T-cell (primary cell): ENCODE results near the gene KMO. TPM values are rescaled to one million over a fixed set of nuclear protein-coding genes. Genes with fewer than 3 reads are reported as not detected.

Source experiments
- ATAC-seq, 4 experiments: fragments of 200-7000 bp in 3 of 4; fragments of 150-1000 bp in 1 of 4; cut with Tn5 transposase; replicated peaks in 1 of 4; 1 replicate in 3 of 4; 2 replicates in 1 of 4; pipeline ENCODE4 v1.10.0; 2021; ENCODE audit warnings: moderate library complexity in 3 of 4, mild to moderate bottlenecking in 2 of 4, moderate number of reproducible peaks in 1 of 4
- CTCF ChIA-PET, 2 donors: fragments of 300-600 bp; sonication (Branson Sonifier 250); formaldehyde crosslinking; loops; one replicate each; lab custom pipeline; 2022; ENCODE audit warnings: antibody characterized with exemption in 2 of 2; lab: Charles Lee
- POLR2A ChIA-PET, 2 donors: fragments of 300-600 bp; sonication (Branson Sonifier 250); formaldehyde crosslinking; loops; one replicate each; lab custom pipeline; 2022; ENCODE audit warnings: antibody characterized with exemption in 2 of 2; lab: Charles Lee
- DNase-seq, 35 experiments: peaks; one replicate each; pipeline versions ENCODE4 v3.0.0 to v3.0.0-alpha.2; 2013 to 2023
- H3K27ac ChIP-seq: one replicate; pipeline ENCODE4 v1.5.1; 2013; ENCODE audit warnings: low read length
- H3K27me3 ChIP-seq, 2 experiments: replicated peaks in 1 of 2; 1 replicate in 1 of 2; 2 replicates in 1 of 2; pipeline versions ENCODE4 v1.6.1 to v1.7.0; 2013; ENCODE audit warnings: low read length in 1 of 2, mixed read lengths in 1 of 2; ENCODE audit not compliant: control insufficient read depth in 2 of 2, insufficient read depth in 2 of 2; ENCODE audit errors: extremely low read depth in 1 of 2
- H3K36me3 ChIP-seq, 2 donors: 1 replicate in 1 of 2; 2 replicates in 1 of 2; pipeline versions ENCODE4 v1.6.1 to v1.7.0; 2013; ENCODE audit warnings: low read length in 1 of 2; ENCODE audit not compliant: control insufficient read depth in 2 of 2, insufficient read depth in 1 of 2; ENCODE audit errors: extremely low read depth in 1 of 2
- H3K4me1 ChIP-seq, 2 experiments: 1 replicate in 1 of 2; 2 replicates in 1 of 2; pipeline versions ENCODE4 v1.6.1 to v1.7.0; 2013; ENCODE audit warnings: low read length in 2 of 2, mixed read lengths in 1 of 2; ENCODE audit not compliant: insufficient read depth in 2 of 2, control insufficient read depth in 1 of 2; ENCODE audit errors: extremely low read depth in 1 of 2
- H3K4me3 ChIP-seq, 2 donors: 1 replicate in 1 of 2; 2 replicates in 1 of 2; pipeline versions ENCODE4 v1.5.1 to v1.7.0; 2013; ENCODE audit warnings: mild to moderate bottlenecking in 2 of 2, low read length in 1 of 2, moderate library complexity in 1 of 2; ENCODE audit not compliant: control insufficient read depth in 1 of 2; ENCODE audit errors: extremely low read depth in 1 of 2
- H3K9me3 ChIP-seq: 2 replicates; pipeline ENCODE4 v1.7.0; 2013
- H3K27ac Mint-ChIP-seq, 2 donors: one replicate each; pipeline ENCODE4 v1.8.0; 2020 to 2021; ENCODE audit warnings: mild to moderate bottlenecking in 2 of 2, mixed read lengths in 2 of 2
- H3K27me3 Mint-ChIP-seq, 2 donors: one replicate each; pipeline ENCODE4 v1.8.0; 2021 to 2022; ENCODE audit warnings: mixed read lengths in 2 of 2
- H3K36me3 Mint-ChIP-seq: one replicate; pipeline ENCODE4 v1.8.0; 2021; ENCODE audit warnings: mixed read lengths
- H3K4me1 Mint-ChIP-seq, 3 donors: one replicate each; pipeline ENCODE4 v1.8.0; 2020 to 2022; ENCODE audit warnings: mixed read lengths in 3 of 3, mild to moderate bottlenecking in 1 of 3
- H3K4me3 Mint-ChIP-seq, 3 donors: one replicate each; pipeline ENCODE4 v1.8.0; 2020 to 2022; ENCODE audit warnings: mild to moderate bottlenecking in 3 of 3, mixed read lengths in 3 of 3, moderate library complexity in 3 of 3
- H3K9me3 Mint-ChIP-seq, 3 donors: one replicate each; pipeline ENCODE4 v1.8.0; 2020 to 2022; ENCODE audit warnings: mixed read lengths in 3 of 3
- WGBS: methylation state at CpG from one replicate; pipeline ENCODE4 v1.1.5; 2013; ENCODE audit warnings: missing lambda C conversion rate; ENCODE audit not compliant: insufficient coverage; 5-methylcytosine and 5-hydroxymethylcytosine counted together
- total RNA-seq, 35 experiments: library from RNA in 6 of 35; stranded (reverse) in 6 of 35; fragments of 120-200 nt in 1 of 35; gene quantifications; one replicate each; pipeline versions ENCODE4 v1.2.1 to v1.2.4 and lab custom pipeline; 2013 to 2026

KMO gene
- total RNA-seq, 5 donors from 2014 or later (not counting 1 experiment from before 2014, with no cell fraction given), result 0.32 to 2.0 (median 0.89) TPM

- no peak overlapping the region for H3K27ac Mint-ChIP-seq
- no peak for ATAC-seq
- WGBS, result 93% methylated on average over 3 of the region's 7 CpGs
- Histone ChIP-seq H3K36me3 (no peaks in the 10 kb centered on the region), H3K27me3 (no peaks in the 10 kb centered on the region), H3K4me3 (no peak overlapping the region), H3K4me1 (no peaks in the 10 kb centered on the region), H3K27ac (no peak overlapping the region), H3K9me3 (no peaks in the 10 kb centered on the region)
- peaks cover 5 to 8% of the 10 kb centered on the region in 2 donors for H3K27me3 Mint-ChIP-seq
- CTCF ChIA-PET, result interaction anchor here in 1 of 2 donors (0.6 kb wide), 2 partner anchors 455 to 484 kb away, joined by 3 read pairs; no protein-coding TSS in a partner anchor
- no peaks in the 10 kb centered on the region for H3K4me1 Mint-ChIP-seq
- POLR2A ChIA-PET, result no interaction called here
- no peaks in the 10 kb centered on the region for H3K36me3 Mint-ChIP-seq
- peaks cover 0 to 3% (median 0%) of the 10 kb centered on the region in 3 donors for H3K9me3 Mint-ChIP-seq
- no peak overlapping the region for H3K4me3 Mint-ChIP-seq
- no peak for DNase-seq
Measured at GRCh38 chr1:241542199-241542907, 10.2 kb downstream of the KMO start.

GRCh38 chr1:241548008-241548407, 15.8 kb downstream of the KMO start:
- Mint-ChIP-seq H3K4me3 (no peak overlapping the region), H3K27ac (no peak overlapping the region), H3K36me3 (no peaks in the 10 kb centered on the region), H3K27me3 (peaks cover 5 to 6% of the 10 kb centered on the region in 2 donors), H3K4me1 (peaks cover 17 to 27% (median 22%) of the 10 kb centered on the region in 3 donors), H3K9me3 (peaks cover 0 to 3% (median 0%) of the 10 kb centered on the region in 3 donors)
- Histone ChIP-seq H3K4me3 (no peak overlapping the region), H3K27ac (no peak overlapping the region), H3K27me3 (no peaks in the 10 kb centered on the region), H3K9me3 (no peaks in the 10 kb centered on the region), H3K4me1 (peaks cover 2 to 3% of the 10 kb centered on the region in 2 experiments), H3K36me3 (no peaks in the 10 kb centered on the region)
- no peak for ATAC-seq
- ChIA-PET POLR2A (no interaction called here), CTCF (no interaction called here)
- WGBS, result no CpG with 5 or more reads among the region's 2 CpGs
- no peak for DNase-seq

GRCh38 chr1:241550318-241550717, 18.1 kb downstream of the KMO start:
- no peak overlapping the region for H3K4me3 Mint-ChIP-seq

GRCh38 chr1:241551759-241552638, 19.8 kb downstream of the KMO start:
- Mint-ChIP-seq H3K27ac (peak overlapping the region; percentile 83 to 92), H3K27me3 (no peaks in the 10 kb centered on the region), H3K4me1 (peaks cover 17 to 27% (median 22%) of the 10 kb centered on the region in 3 donors), H3K9me3 (peaks cover 0 to 3% (median 0%) of the 10 kb centered on the region in 3 donors), H3K4me3 (peak overlapping the region; percentile 66 to 92 (median 82)), H3K36me3 (no peaks in the 10 kb centered on the region)
- 53% methylated on average over 14 of the region's 22 CpGs for WGBS
- H3K9me3 ChIP-seq, result no peaks in the 10 kb centered on the region
- peaks cover 2 to 3% of the 10 kb centered on the region in 2 experiments for H3K4me1 ChIP-seq
- peak overlapping the region; percentile 84 for H3K27ac ChIP-seq
- H3K4me3 ChIP-seq, result peak overlapping the region; percentile 48 to 59
- ChIA-PET POLR2A (no interaction called here), CTCF (interaction anchor here in 1 of 2 donors (1.1 kb wide), 1 partner anchor 10 kb away, joined by 3 read pairs; no protein-coding TSS in a partner anchor)
- H3K36me3 ChIP-seq, result no peaks in the 10 kb centered on the region
- DNase-seq (peak; percentile 3 to 56 (median 18)), ATAC-seq (peak; percentile 84 to 96 (median 90))
- peaks cover 0 to 3% of the 10 kb centered on the region in 2 experiments for H3K27me3 ChIP-seq

More at GRCh38 chr1:241550318-241550717, 18.1 kb downstream of the KMO start:
- Mint-ChIP-seq H3K36me3 (no peaks in the 10 kb centered on the region), H3K4me1 (peaks cover 17 to 27% (median 22%) of the 10 kb centered on the region in 3 donors), H3K27me3 (peaks cover 5 to 6% of the 10 kb centered on the region in 2 donors), H3K27ac (peak overlapping the region; percentile 1 to 5), H3K9me3 (peaks cover 0 to 3% (median 0%) of the 10 kb centered on the region in 3 donors)
- WGBS, result no CpG with 5 or more reads among the region's 1 CpG
- H3K4me3 ChIP-seq, result no peak overlapping the region
- H3K36me3 ChIP-seq, result no peaks in the 10 kb centered on the region
- H3K27ac ChIP-seq, result no peak overlapping the region
- H3K27me3 ChIP-seq, result no peaks in the 10 kb centered on the region
- DNase-seq, result no peak
- ChIA-PET CTCF (interaction anchor here (0.6 to 1.1 kb wide), 3 partner anchors 13 to 61 kb away, joined by 3 read pairs; no protein-coding TSS in a partner anchor), POLR2A (interaction anchor here in 1 of 2 donors (0.6 kb wide), 1 partner anchor 43 kb away, joined by 3 read pairs; no protein-coding TSS in a partner anchor)
- H3K4me1 ChIP-seq, result peaks cover 2 to 3% of the 10 kb centered on the region in 2 experiments
- no peak for ATAC-seq
- H3K9me3 ChIP-seq, result no peaks in the 10 kb centered on the region

GRCh38 chr1:241553886-241554592, 21.9 kb downstream of the KMO start:
- H3K27ac Mint-ChIP-seq, result no peak overlapping the region
- H3K9me3 Mint-ChIP-seq, result peaks cover 0 to 3% (median 0%) of the 10 kb centered on the region in 3 donors
- ChIA-PET CTCF (interaction anchor here in 1 of 2 donors (0.7 to 0.9 kb wide), 2 partner anchors 35 to 584 kb away, joined by 3 read pairs; partner anchors contain the start of gene FH), POLR2A (interaction anchor here in 1 of 2 donors (0.6 kb wide), 1 partner anchor 57 kb away, joined by 4 read pairs; no protein-coding TSS in a partner anchor)
- WGBS, result 100% methylated on average over 2 of the region's 7 CpGs
- peaks cover 0 to 6% of the 10 kb centered on the region in 2 experiments for H3K27me3 ChIP-seq
- ATAC-seq, result no peak
- no peaks in the 10 kb centered on the region for H3K9me3 ChIP-seq
- no peaks in the 10 kb centered on the region for H3K36me3 ChIP-seq
- H3K4me1 ChIP-seq, result peaks cover 2 to 3% of the 10 kb centered on the region in 2 experiments
- no peak overlapping the region for H3K4me3 Mint-ChIP-seq
- peaks cover 17 to 27% (median 22%) of the 10 kb centered on the region in 3 donors for H3K4me1 Mint-ChIP-seq
- no peak for DNase-seq
- H3K36me3 Mint-ChIP-seq, result no peaks in the 10 kb centered on the region
- H3K27me3 Mint-ChIP-seq, result no peaks in the 10 kb centered on the region
- H3K4me3 ChIP-seq, result no peak overlapping the region
- H3K27ac ChIP-seq, result no peak overlapping the region
